Forelimb muscle (tissue), 1 donor: Measurements from ENCODE around the gene SALL2. TPM values are rescaled to one million over a fixed set of nuclear protein-coding genes. Genes with fewer than 3 reads are reported as not detected.

Experiments used
- DNase-seq: peaks from one replicate; pipeline ENCODE4 v3.0.0-alpha.2; 2013; ENCODE audit warnings: low read depth
- polyA plus RNA-seq: library from polyadenylated mRNA; unstranded; fragments of 120-200 nt; gene quantifications from one replicate; pipeline ENCODE4 v1.2.1, GENCODE V29; 2013; ENCODE audit not compliant: insufficient read length

Gene SALL2
- polyA plus RNA-seq, 1 donor: 10.5 TPM

- no peak for DNase-seq
Measured at GRCh38 chr14:21494902-21495762, 31.0 kb downstream of the SALL2 start.

GRCh38 chr14:21486640-21487087 is 39.5 kb downstream of the SALL2 start:
- no peak for DNase-seq

- peak; percentile 99 for DNase-seq
Measured at GRCh38 chr14:21476925-21477681, 49.0 kb downstream of the SALL2 start, which contains the start of the genes RAB2B and TOX4. Gene RAB2B (minus strand): TSS chr14:21476959. CDS start chr14:21476872, 87 bp downstream. Gene TOX4 (plus strand): TSS chr14:21477195. CDS start chr14:21477279, 84 bp downstream.

GRCh38 chr14:21476523-21476924 is 49.6 kb downstream of the SALL2 start:
- peak; percentile 20 for DNase-seq

GRCh38 chr14:21475767-21476522 is 50.2 kb downstream of the SALL2 start:
- peak; percentile 4 for DNase-seq

Other genes starting within 250 kb of the SALL2 start
- gene RPGRIP1, start 246.3 kb downstream of the SALL2 start, polyA plus RNA-seq: 0.82 TPM
- 71.7 TPM for gene SUPT16H, start 142.3 kb downstream of the SALL2 start, polyA plus RNA-seq
- 38.0 TPM for gene CHD8, start 70.2 kb downstream of the SALL2 start, polyA plus RNA-seq
- 19.0 TPM for gene RAB2B, start 49.4 kb downstream of the SALL2 start, polyA plus RNA-seq
- 38.5 TPM for gene TOX4, start 49.2 kb downstream of the SALL2 start, polyA plus RNA-seq
- gene METTL3, start 15.0 kb downstream of the SALL2 start, polyA plus RNA-seq: 44.8 TPM
- gene OR10G3, start 53.7 kb upstream of the SALL2 start, polyA plus RNA-seq: not detected
- gene OR10G2, start 108.6 kb upstream of the SALL2 start, polyA plus RNA-seq: not detected
- gene OR4E2, start 127.5 kb upstream of the SALL2 start, polyA plus RNA-seq: not detected
- gene OR4E1, start 147.5 kb upstream of the SALL2 start, polyA plus RNA-seq: not detected